HepG2 (cell line): ENCODE results near the gene VPS37B. TPM values are rescaled to one million over a fixed set of nuclear protein-coding genes. Genes with fewer than 3 reads are reported as not detected.

Experiments
- AGO2 ChIP-seq: fragments of 200-400 bp; formaldehyde crosslinking; optimal IDR thresholded peaks from 2 replicates; pipeline ENCODE3; 2017; ENCODE audit warnings: mild to moderate bottlenecking, low read depth, low read length, moderate library complexity
- FOXK2 ChIP-seq: fragments of 450-650 bp; IDR thresholded peaks from 2 replicates; pipeline ENCODE4 v1.6.1; 2016
- GTF3A ChIP-seq: sonication (generic); formaldehyde crosslinking; conservative IDR thresholded peaks from 2 replicates; pipeline ENCODE4 v1.4.0; 2020; ENCODE audit warnings: mild to moderate bottlenecking, missing genetic modification reagents
- KDM5B ChIP-seq: sonication (generic); formaldehyde crosslinking; IDR thresholded peaks from 2 replicates; pipeline ENCODE4 v1.4.0; 2020; ENCODE audit warnings: missing genetic modification reagents, mild to moderate bottlenecking, borderline replicate concordance
- NFIC ChIP-seq: IDR thresholded peaks from 2 replicates; pipeline ENCODE4 v1.6.1; 2012; ENCODE audit warnings: mild to moderate bottlenecking, low read length, inconsistent platforms
- PAWR ChIP-seq: sonication (generic); formaldehyde crosslinking; IDR thresholded peaks from 2 replicates; pipeline ENCODE4 v1.4.0; 2020; ENCODE audit warnings: missing genetic modification reagents, mild to moderate bottlenecking, borderline replicate concordance
- RXRA ChIP-seq: sonication (generic); formaldehyde crosslinking; IDR thresholded peaks from 2 replicates; pipeline ENCODE4 v1.5.1; 2020; ENCODE audit warnings: missing genetic modification reagents
- ZBTB38 ChIP-seq: sonication (generic); formaldehyde crosslinking; IDR thresholded peaks from 2 replicates; pipeline ENCODE4 v1.5.1; 2020; ENCODE audit warnings: mild to moderate bottlenecking, missing genetic modification reagents
- ZNF138 ChIP-seq: sonication (generic); formaldehyde crosslinking; IDR thresholded peaks from 2 replicates; pipeline ENCODE4 v1.5.0; 2020; ENCODE audit warnings: mild to moderate bottlenecking, low read depth, missing genetic modification reagents
- ZNF282 ChIP-seq: fragments of 450-650 bp; IDR thresholded peaks from 2 replicates; pipeline ENCODE4 v1.6.1; 2018; ENCODE audit not compliant: partially characterized antibody
- ZNF788 ChIP-seq: sonication (generic); formaldehyde crosslinking; IDR thresholded peaks from 2 replicates; pipeline ENCODE4 v1.5.0; 2020; ENCODE audit warnings: mild to moderate bottlenecking, missing genetic modification reagents, borderline replicate concordance
- polyA plus RNA-seq, 8 experiments: library from polyadenylated mRNA; depleted of rRNA in 3 of 8; stranded (reverse) in 7 of 8; unstranded in 1 of 8; fragments of >200 nt; fragmentation: Illumina TruSeq in 4 of 8; extraction: Trizol in 4 of 8; gene quantifications; 2 replicates each; pipeline versions ENCODE4 v1.2.1 to v1.2.3, GENCODE V29; 2011 to 2016; ENCODE audit warnings: low read depth in 4 of 8, missing spikeins in 1 of 8, mixed read lengths in 1 of 8; ENCODE audit not compliant: insufficient read depth in 1 of 8
- total RNA-seq, 5 experiments: library from RNA; depleted of rRNA; stranded (reverse); fragments of >200 nt; fragmentation: Illumina TruSeq; extraction: Trizol; gene quantifications; 2 replicates each; pipeline ENCODE4 v1.2.3, GENCODE V29; 2016; ENCODE audit warnings: low read depth in 1 of 5
- TF ChIP-seq, protein P1 (sequence below): sonication (generic); formaldehyde crosslinking; IDR thresholded peaks from 2 replicates; pipeline ENCODE4 v1.5.0; 2020; ENCODE audit warnings: mild to moderate bottlenecking, missing genetic modification reagents, borderline replicate concordance
- TF ChIP-seq, protein P2 (sequence below): sonication (generic); formaldehyde crosslinking; IDR thresholded peaks from 2 replicates; pipeline ENCODE4 v1.4.0; 2020; ENCODE audit warnings: low read depth, mild to moderate bottlenecking, missing genetic modification reagents
- TF ChIP-seq, protein P3 (sequence below): sonication (generic); formaldehyde crosslinking; IDR thresholded peaks from 2 replicates; pipeline ENCODE4 v1.4.0; 2020; ENCODE audit warnings: mild to moderate bottlenecking, missing genetic modification reagents
- TF ChIP-seq, protein P4 (sequence below): sonication (generic); formaldehyde crosslinking; IDR thresholded peaks from 2 replicates; pipeline ENCODE4 v1.8.1; 2023; ENCODE audit warnings: missing genetic modification reagents, inconsistent platforms, borderline replicate concordance
- TF ChIP-seq, protein P5 (sequence below): sonication (generic); formaldehyde crosslinking; conservative IDR thresholded peaks from 2 replicates; pipeline ENCODE4 v1.8.0; 2022; ENCODE audit warnings: low read depth, missing genetic modification reagents
- TF ChIP-seq, protein P6 (sequence below): sonication (generic); formaldehyde crosslinking; IDR thresholded peaks from 2 replicates; pipeline ENCODE4 v1.9.0; 2022; ENCODE audit warnings: low read depth, missing genetic modification reagents
- TF ChIP-seq, protein P7 (sequence below): sonication (generic); formaldehyde crosslinking; IDR thresholded peaks from 2 replicates; pipeline ENCODE4 v1.5.0; 2020; ENCODE audit warnings: missing genetic modification reagents, mild to moderate bottlenecking, borderline replicate concordance

The VPS37B gene
- total and polyA plus RNA-seq, 2 of the 13 experiments (the other 11 are each of a cell fraction or from before 2014, with no cell fraction given) = 4.6 to 5.3 TPM

DNA sequence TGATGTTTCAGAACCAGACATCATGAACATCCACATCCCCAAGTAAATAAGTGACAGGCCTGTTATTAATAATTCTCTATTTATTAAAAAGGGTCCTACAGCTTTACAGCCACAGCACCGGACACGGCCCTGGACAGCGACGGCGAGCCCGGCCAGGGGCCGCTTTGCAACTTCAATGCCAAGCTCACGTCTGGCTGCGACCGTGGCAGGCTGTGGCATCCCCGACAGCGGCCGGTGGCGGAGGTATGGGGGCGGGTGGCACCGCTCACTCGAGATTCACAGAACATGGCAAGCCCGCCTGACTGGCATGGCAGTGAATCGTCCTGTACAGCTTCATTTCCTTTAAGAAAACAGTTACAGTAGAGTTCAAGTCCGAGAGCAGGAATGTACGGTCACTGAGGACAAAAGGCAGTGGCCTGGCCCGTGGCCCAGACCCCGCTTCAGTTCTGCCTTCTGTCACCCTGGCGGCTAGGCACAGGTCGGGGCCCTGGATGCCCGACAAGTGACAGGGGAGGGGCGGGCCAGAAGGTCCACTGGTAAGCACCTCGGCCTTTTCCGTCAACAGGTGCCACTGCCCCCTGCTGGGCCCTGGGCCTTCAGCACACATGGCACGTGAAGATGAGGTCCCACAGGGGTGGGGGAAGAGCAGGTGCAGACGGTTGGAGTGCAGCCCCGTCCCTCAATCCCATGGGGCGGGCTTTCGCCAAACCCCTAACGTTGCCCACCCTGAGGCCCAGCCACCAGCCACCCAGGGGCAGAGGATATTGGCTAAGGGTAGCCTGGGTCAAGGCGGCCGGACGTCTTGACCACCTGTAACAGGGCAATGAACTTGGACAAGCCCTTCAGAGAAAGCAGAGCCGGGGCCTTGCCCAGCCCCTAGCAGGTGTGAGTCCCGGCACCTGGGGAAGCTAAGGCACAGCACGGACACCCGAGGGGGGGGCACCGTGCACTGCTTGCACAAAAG lies 30.4 kb downstream of the VPS37B start (continued):
- no peak for TF ChIP-seq ZNF138 (CRISPR knock-in tag)
- no peak for TF ChIP-seq PAWR
- no peak for TF ChIP-seq FOXK2
- TF ChIP-seq, protein P1, sequence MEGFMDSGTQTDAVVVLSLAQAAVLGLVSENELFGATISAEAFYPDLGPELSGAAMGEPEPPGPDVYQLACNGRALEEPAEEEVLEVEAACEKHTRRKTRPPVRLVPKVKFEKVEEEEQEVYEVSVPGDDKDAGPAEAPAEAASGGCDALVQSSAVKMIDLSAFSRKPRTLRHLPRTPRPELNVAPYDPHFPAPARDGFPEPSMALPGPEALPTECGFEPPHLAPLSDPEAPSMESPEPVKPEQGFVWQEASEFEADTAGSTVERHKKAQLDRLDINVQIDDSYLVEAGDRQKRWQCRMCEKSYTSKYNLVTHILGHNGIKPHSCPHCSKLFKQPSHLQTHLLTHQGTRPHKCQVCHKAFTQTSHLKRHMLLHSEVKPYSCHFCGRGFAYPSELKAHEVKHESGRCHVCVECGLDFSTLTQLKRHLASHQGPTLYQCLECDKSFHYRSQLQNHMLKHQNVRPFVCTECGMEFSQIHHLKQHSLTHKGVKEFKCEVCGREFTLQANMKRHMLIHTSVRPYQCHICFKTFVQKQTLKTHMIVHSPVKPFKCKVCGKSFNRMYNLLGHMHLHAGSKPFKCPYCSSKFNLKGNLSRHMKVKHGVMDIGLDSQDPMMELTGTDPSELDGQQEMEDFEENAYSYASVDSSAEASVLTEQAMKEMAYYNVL = no peak
- TF ChIP-seq ZNF788 (CRISPR knock-in tag) = no peak
- no peak for TF ChIP-seq ZNF282
- TF ChIP-seq, protein P2, sequence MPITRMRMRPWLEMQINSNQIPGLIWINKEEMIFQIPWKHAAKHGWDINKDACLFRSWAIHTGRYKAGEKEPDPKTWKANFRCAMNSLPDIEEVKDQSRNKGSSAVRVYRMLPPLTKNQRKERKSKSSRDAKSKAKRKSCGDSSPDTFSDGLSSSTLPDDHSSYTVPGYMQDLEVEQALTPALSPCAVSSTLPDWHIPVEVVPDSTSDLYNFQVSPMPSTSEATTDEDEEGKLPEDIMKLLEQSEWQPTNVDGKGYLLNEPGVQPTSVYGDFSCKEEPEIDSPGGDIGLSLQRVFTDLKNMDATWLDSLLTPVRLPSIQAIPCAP (CRISPR knock-in tag) = no peak
- no peak for TF ChIP-seq KDM5B
- TF ChIP-seq NFIC = no peak
- TF ChIP-seq GTF3A (CRISPR knock-in tag) = no peak
- TF ChIP-seq, protein P3, sequence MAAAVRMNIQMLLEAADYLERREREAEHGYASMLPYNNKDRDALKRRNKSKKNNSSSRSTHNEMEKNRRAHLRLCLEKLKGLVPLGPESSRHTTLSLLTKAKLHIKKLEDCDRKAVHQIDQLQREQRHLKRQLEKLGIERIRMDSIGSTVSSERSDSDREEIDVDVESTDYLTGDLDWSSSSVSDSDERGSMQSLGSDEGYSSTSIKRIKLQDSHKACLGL (CRISPR knock-in tag) = 0 out of 2 replicates have a peak, but pooled peaks have one; percentile 12
- peak; percentile 57 for TF ChIP-seq AGO2
- TF ChIP-seq, protein P4, sequence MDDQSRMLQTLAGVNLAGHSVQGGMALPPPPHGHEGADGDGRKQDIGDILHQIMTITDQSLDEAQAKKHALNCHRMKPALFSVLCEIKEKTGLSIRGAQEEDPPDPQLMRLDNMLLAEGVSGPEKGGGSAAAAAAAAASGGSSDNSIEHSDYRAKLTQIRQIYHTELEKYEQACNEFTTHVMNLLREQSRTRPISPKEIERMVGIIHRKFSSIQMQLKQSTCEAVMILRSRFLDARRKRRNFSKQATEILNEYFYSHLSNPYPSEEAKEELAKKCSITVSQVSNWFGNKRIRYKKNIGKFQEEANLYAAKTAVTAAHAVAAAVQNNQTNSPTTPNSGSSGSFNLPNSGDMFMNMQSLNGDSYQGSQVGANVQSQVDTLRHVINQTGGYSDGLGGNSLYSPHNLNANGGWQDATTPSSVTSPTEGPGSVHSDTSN (CRISPR knock-in tag) = no peak
- TF ChIP-seq, protein P5, sequence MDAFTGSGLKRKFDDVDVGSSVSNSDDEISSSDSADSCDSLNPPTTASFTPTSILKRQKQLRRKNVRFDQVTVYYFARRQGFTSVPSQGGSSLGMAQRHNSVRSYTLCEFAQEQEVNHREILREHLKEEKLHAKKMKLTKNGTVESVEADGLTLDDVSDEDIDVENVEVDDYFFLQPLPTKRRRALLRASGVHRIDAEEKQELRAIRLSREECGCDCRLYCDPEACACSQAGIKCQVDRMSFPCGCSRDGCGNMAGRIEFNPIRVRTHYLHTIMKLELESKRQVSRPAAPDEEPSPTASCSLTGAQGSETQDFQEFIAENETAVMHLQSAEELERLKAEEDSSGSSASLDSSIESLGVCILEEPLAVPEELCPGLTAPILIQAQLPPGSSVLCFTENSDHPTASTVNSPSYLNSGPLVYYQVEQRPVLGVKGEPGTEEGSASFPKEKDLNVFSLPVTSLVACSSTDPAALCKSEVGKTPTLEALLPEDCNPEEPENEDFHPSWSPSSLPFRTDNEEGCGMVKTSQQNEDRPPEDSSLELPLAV (CRISPR knock-in tag) = no peak
- TF ChIP-seq ZBTB38 (CRISPR knock-in tag) = peak; percentile 56; the same call in 1 of the 2 replicates
- peak; percentile 62 for TF ChIP-seq RXRA (CRISPR knock-in tag)
- TF ChIP-seq, protein P6, sequence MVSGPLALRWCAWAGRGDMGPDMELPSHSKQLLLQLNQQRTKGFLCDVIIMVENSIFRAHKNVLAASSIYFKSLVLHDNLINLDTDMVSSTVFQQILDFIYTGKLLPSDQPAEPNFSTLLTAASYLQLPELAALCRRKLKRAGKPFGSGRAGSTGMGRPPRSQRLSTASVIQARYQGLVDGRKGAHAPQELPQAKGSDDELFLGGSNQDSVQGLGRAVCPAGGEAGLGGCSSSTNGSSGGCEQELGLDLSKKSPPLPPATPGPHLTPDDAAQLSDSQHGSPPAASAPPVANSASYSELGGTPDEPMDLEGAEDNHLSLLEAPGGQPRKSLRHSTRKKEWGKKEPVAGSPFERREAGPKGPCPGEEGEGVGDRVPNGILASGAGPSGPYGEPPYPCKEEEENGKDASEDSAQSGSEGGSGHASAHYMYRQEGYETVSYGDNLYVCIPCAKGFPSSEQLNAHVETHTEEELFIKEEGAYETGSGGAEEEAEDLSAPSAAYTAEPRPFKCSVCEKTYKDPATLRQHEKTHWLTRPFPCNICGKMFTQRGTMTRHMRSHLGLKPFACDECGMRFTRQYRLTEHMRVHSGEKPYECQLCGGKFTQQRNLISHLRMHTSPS (CRISPR knock-in tag) = no peak; the same call in 1 of the 2 replicates
- TF ChIP-seq, protein P7, sequence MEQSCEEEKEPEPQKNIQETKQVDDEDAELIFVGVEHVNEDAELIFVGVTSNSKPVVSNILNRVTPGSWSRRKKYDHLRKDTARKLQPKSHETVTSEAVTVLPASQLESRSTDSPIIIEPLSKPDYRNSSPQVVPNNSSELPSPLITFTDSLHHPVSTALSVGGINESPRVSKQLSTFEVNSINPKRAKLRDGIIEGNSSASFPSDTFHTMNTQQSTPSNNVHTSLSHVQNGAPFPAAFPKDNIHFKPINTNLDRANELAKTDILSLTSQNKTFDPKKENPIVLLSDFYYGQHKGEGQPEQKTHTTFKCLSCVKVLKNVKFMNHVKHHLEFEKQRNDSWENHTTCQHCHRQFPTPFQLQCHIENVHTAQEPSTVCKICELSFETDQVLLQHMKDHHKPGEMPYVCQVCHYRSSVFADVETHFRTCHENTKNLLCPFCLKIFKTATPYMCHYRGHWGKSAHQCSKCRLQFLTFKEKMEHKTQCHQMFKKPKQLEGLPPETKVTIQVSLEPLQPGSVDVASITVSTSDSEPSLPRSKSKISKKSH (CRISPR knock-in tag) = no peak
